NCI-H146 (cell line): ENCODE data around the gene ITLN1.
"Not testable (repeated sequence)": the region's sequence is repeated elsewhere in the genome, so short reads cannot be mapped to it uniquely, and the experiment has no call there.

Experiments
- DNase-seq: peaks from one replicate; lab custom pipeline; 2025; lab: John Stamatoyannopoulos, UW

Gene ITLN1

GRCh38 chr1:160885042-160885441 is at the start of gene ITLN1:
ITLN1 (minus strand) TSS chr1:160885180; CDS start chr1:160884877, 303 bp downstream.
- no peak for DNase-seq

- not testable (repeated sequence) for DNase-seq
Observed at GRCh38 chr1:160933305-160933704, 48.3 kb upstream of the ITLN1 start.

GRCh38 chr1:160925652-160926244 is 40.8 kb upstream of the ITLN1 start:
- no peak for DNase-seq

- DNase-seq: no peak
Observed at GRCh38 chr1:160924791-160925651, 40.0 kb upstream of the ITLN1 start.

- no peak for DNase-seq
Observed at GRCh38 chr1:160916666-160917065, 31.7 kb upstream of the ITLN1 start.

- not testable (repeated sequence) for DNase-seq
Observed at GRCh38 chr1:160913229-160913628, 28.2 kb upstream of the ITLN1 start.

GRCh38 chr1:160911925-160912324 is 26.9 kb upstream of the ITLN1 start:
- DNase-seq: no peak

GRCh38 chr1:160911441-160911840 is 26.5 kb upstream of the ITLN1 start:
- DNase-seq: no peak

- DNase-seq: no peak
Observed at GRCh38 chr1:160910170-160910750, 25.3 kb upstream of the ITLN1 start.

GRCh38 chr1:160907976-160908375 is 23.0 kb upstream of the ITLN1 start:
- DNase-seq: no peak

- DNase-seq: no peak
Observed at GRCh38 chr1:160905617-160905989, 20.6 kb upstream of the ITLN1 start.

GRCh38 chr1:160904783-160905616 is 20.0 kb upstream of the ITLN1 start:
- DNase-seq: no peak

- DNase-seq: not testable (repeated sequence)
Observed at GRCh38 chr1:160902251-160902650, 17.3 kb upstream of the ITLN1 start.

- no peak for DNase-seq
Observed at GRCh38 chr1:160901768-160902167, 16.8 kb upstream of the ITLN1 start.

- DNase-seq: not testable (repeated sequence)
Observed at GRCh38 chr1:160900683-160901082, 15.7 kb upstream of the ITLN1 start.

GRCh38 chr1:160894368-160895135 is 9.6 kb upstream of the ITLN1 start:
- DNase-seq: not testable (repeated sequence)

- no peak for DNase-seq
Observed at GRCh38 chr1:160891474-160891873, 6.5 kb upstream of the ITLN1 start.

GRCh38 chr1:160888926-160889325 is 3.9 kb upstream of the ITLN1 start:
- DNase-seq: no peak

GRCh38 chr1:160887071-160887470 is 2.1 kb upstream of the ITLN1 start:
- no peak for DNase-seq

GRCh38 chr1:160884579-160884978 is 401 bp downstream of the ITLN1 start:
- DNase-seq: no peak
